WTC11 (cell line): ENCODE measurements around the gene HEBP1. TPM values are rescaled to one million over a fixed set of nuclear protein-coding genes. Genes with fewer than 3 reads are reported as not detected.

Experiments used
- ATAC-seq: fragments of 200-7000 bp; cut with Tn5 transposase; 2 replicates; pipeline ENCODE4 v1.10.0; 2021; ENCODE audit warnings: mild to moderate bottlenecking, moderate library complexity
- CTCF ChIA-PET: fragments of 300-600 bp; sonication (Branson Sonifier 250); formaldehyde crosslinking; loops from one replicate; lab custom pipeline; 2021; ENCODE audit warnings: antibody characterized with exemption; lab: Charles Lee
- POLR2A ChIA-PET: fragments of 350-600 bp; sonication (Branson Sonifier 250); formaldehyde crosslinking; loops from one replicate; lab custom pipeline; 2021; ENCODE audit warnings: antibody characterized with exemption; lab: Charles Lee
- DNase-seq: peaks from one replicate; pipeline ENCODE4 v3.0.0; 2021; ENCODE audit warnings: low spot score
- H3K27ac Mint-ChIP-seq: 2 replicates; pipeline ENCODE4 v1.8.0; 2021; ENCODE audit warnings: mixed read lengths
- H3K27me3 Mint-ChIP-seq: 2 replicates; pipeline ENCODE4 v1.8.0; 2021; ENCODE audit warnings: low read depth, mild to moderate bottlenecking, moderate library complexity, mixed read lengths
- H3K36me3 Mint-ChIP-seq: 2 replicates; pipeline ENCODE4 v1.8.0; 2021; ENCODE audit warnings: mixed read lengths
- H3K4me1 Mint-ChIP-seq: 2 replicates; pipeline ENCODE4 v1.8.0; 2022; ENCODE audit warnings: mixed read lengths
- H3K4me3 Mint-ChIP-seq: 2 replicates; pipeline ENCODE4 v1.8.0; 2021; ENCODE audit warnings: mild to moderate bottlenecking, moderate library complexity, mixed read lengths
- H3K9me3 Mint-ChIP-seq: 2 replicates; pipeline ENCODE4 v1.8.0; 2021; ENCODE audit warnings: mixed read lengths
- AFF4 ChIP-seq: sonication (generic); formaldehyde crosslinking; IDR thresholded peaks from 2 replicates; pipeline ENCODE4 v1.8.1; 2023; ENCODE audit warnings: mild to moderate bottlenecking, missing genetic modification reagents, borderline replicate concordance
- AR ChIP-seq: fragments of 250-450 bp; sonication (Bioruptor Pico); IDR thresholded peaks from 2 replicates; pipeline ENCODE4 v1.9.0; 2021; ENCODE audit warnings: mild to moderate bottlenecking
- ELF4 ChIP-seq: sonication (generic); formaldehyde crosslinking; IDR thresholded peaks from 2 replicates; pipeline ENCODE4 v1.8.1; 2022; ENCODE audit warnings: low read depth, mild to moderate bottlenecking, moderate library complexity, missing genetic modification reagents
- GABPB1 ChIP-seq: sonication (generic); formaldehyde crosslinking; IDR thresholded peaks from 2 replicates; pipeline ENCODE4 v1.8.1; 2023; ENCODE audit warnings: mild to moderate bottlenecking, missing genetic modification reagents
- HMGA2 ChIP-seq: fragments of 250-450 bp; sonication (Bioruptor Pico); IDR thresholded peaks from 2 replicates; pipeline ENCODE4 v1.4.0; 2021; ENCODE audit warnings: mild to moderate bottlenecking, moderate library complexity
- KAT7 ChIP-seq: sonication (generic); formaldehyde crosslinking; IDR thresholded peaks from 2 replicates; pipeline ENCODE4 v1.8.1; 2023; ENCODE audit warnings: missing genetic modification reagents, mild to moderate bottlenecking, borderline replicate concordance
- MXD4 ChIP-seq: fragments of 250-450 bp; sonication (Bioruptor Pico); IDR thresholded peaks from 2 replicates; pipeline ENCODE4 v1.8.0; 2021; ENCODE audit warnings: mild to moderate bottlenecking, moderate library complexity, borderline replicate concordance
- NFATC4 ChIP-seq: fragments of 250-450 bp; sonication (Bioruptor Pico); IDR thresholded peaks from 2 replicates; pipeline ENCODE4 v1.9.0; 2021; ENCODE audit warnings: mild to moderate bottlenecking
- NR2C2 ChIP-seq: sonication (generic); formaldehyde crosslinking; IDR thresholded peaks from 2 replicates; pipeline ENCODE4 v1.8.0; 2022; ENCODE audit warnings: mild to moderate bottlenecking, missing genetic modification reagents
- ZBTB43 ChIP-seq: sonication (generic); formaldehyde crosslinking; IDR thresholded peaks from 2 replicates; pipeline ENCODE4 v1.8.1; 2023; ENCODE audit warnings: mild to moderate bottlenecking, missing genetic modification reagents
- ZNF232 ChIP-seq: sonication (generic); formaldehyde crosslinking; IDR thresholded peaks from 2 replicates; pipeline ENCODE4 v1.8.0; 2022; ENCODE audit warnings: mild to moderate bottlenecking, missing genetic modification reagents
- ZNF396 ChIP-seq: fragments of 250-450 bp; sonication (Bioruptor Pico); IDR thresholded peaks from 2 replicates; pipeline ENCODE4 v1.8.0; 2021; ENCODE audit warnings: mild to moderate bottlenecking, moderate library complexity, borderline replicate concordance
- total RNA-seq: library from RNA; stranded (reverse); gene quantifications from 3 replicates; pipeline ENCODE4 v1.2.3, GENCODE V29; 2021
- TF ChIP-seq, protein P1 (sequence below): sonication (generic); formaldehyde crosslinking; conservative IDR thresholded peaks from 2 replicates; pipeline ENCODE4 v1.8.1; 2023; ENCODE audit warnings: mild to moderate bottlenecking, low read depth, missing genetic modification reagents, moderate library complexity
- TF ChIP-seq, protein P2 (sequence below): fragments of 200-600 bp; IDR thresholded peaks from 2 replicates; pipeline ENCODE4 v1.8.0; 2022; ENCODE audit warnings: antibody characterized with exemption
- TF ChIP-seq, protein P3 (sequence below): fragments of 250-450 bp; sonication (Bioruptor Pico); conservative IDR thresholded peaks from 2 replicates; pipeline ENCODE4 v1.9.0; 2021; ENCODE audit warnings: mild to moderate bottlenecking

The HEBP1 gene
- total RNA-seq, 1 experiment from 2014 or later: 61.8 TPM

GRCh38 chr12:12999271-12999958 is 650 bp downstream of the HEBP1 start (continued):
- no peak for TF ChIP-seq AFF4 (CRISPR knock-in tag)
- no peak for TF ChIP-seq HMGA2

DNA sequence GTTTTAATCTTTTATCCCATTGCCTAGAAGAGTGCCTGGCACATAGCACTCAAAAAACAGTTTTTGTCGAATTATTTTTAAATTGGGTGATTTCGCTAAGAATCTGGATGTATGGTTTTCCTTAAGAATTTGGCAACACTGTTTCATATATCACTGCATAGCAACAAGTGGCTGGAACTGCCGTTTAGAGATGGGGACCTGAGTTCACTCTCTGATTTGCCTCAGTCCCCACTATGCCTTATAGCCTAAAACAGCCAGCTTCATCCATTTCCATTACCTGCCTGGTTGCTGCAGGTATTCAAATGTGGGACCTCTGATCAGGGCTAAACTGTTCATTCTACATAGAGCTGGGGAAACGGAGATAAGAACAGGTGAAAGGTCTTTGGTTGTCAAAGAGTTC is 1.8 kb downstream of the HEBP1 start:
- peaks cover 5% of the 10 kb centered on the region; the same call in 1 of the 2 replicates for H3K9me3 Mint-ChIP-seq
- DNase-seq (no peak), ATAC-seq (no peak)
- POLR2A ChIA-PET: no interaction called here
- H3K27me3 Mint-ChIP-seq: peaks cover 20% of the 10 kb centered on the region
- no peak overlapping the region for H3K27ac Mint-ChIP-seq
- H3K4me3 Mint-ChIP-seq: no peak overlapping the region
- CTCF ChIA-PET: interaction anchor here (1.3 to 1.6 kb wide), 4 partner anchors 12 to 214 kb away, joined by 3 to 6 read pairs (median 4); no protein-coding TSS in a partner anchor
- peaks cover 11% of the 10 kb centered on the region for H3K36me3 Mint-ChIP-seq
- H3K4me1 Mint-ChIP-seq: peaks cover 50% of the 10 kb centered on the region
- TF ChIP-seq ZBTB43 (CRISPR knock-in tag): no peak
- TF ChIP-seq AR (CRISPR knock-in tag): no peak
- no peak for TF ChIP-seq AFF4 (CRISPR knock-in tag)
- TF ChIP-seq KAT7: no peak
- no peak for TF ChIP-seq ZNF232
- TF ChIP-seq NFATC4: no peak
- TF ChIP-seq, protein P1, sequence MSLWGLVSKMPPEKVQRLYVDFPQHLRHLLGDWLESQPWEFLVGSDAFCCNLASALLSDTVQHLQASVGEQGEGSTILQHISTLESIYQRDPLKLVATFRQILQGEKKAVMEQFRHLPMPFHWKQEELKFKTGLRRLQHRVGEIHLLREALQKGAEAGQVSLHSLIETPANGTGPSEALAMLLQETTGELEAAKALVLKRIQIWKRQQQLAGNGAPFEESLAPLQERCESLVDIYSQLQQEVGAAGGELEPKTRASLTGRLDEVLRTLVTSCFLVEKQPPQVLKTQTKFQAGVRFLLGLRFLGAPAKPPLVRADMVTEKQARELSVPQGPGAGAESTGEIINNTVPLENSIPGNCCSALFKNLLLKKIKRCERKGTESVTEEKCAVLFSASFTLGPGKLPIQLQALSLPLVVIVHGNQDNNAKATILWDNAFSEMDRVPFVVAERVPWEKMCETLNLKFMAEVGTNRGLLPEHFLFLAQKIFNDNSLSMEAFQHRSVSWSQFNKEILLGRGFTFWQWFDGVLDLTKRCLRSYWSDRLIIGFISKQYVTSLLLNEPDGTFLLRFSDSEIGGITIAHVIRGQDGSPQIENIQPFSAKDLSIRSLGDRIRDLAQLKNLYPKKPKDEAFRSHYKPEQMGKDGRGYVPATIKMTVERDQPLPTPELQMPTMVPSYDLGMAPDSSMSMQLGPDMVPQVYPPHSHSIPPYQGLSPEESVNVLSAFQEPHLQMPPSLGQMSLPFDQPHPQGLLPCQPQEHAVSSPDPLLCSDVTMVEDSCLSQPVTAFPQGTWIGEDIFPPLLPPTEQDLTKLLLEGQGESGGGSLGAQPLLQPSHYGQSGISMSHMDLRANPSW (CRISPR knock-in tag): no peak
- TF ChIP-seq, protein P2, sequence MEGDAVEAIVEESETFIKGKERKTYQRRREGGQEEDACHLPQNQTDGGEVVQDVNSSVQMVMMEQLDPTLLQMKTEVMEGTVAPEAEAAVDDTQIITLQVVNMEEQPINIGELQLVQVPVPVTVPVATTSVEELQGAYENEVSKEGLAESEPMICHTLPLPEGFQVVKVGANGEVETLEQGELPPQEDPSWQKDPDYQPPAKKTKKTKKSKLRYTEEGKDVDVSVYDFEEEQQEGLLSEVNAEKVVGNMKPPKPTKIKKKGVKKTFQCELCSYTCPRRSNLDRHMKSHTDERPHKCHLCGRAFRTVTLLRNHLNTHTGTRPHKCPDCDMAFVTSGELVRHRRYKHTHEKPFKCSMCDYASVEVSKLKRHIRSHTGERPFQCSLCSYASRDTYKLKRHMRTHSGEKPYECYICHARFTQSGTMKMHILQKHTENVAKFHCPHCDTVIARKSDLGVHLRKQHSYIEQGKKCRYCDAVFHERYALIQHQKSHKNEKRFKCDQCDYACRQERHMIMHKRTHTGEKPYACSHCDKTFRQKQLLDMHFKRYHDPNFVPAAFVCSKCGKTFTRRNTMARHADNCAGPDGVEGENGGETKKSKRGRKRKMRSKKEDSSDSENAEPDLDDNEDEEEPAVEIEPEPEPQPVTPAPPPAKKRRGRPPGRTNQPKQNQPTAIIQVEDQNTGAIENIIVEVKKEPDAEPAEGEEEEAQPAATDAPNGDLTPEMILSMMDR: no peak
- no peak for TF ChIP-seq HMGA2
- TF ChIP-seq, protein P3, sequence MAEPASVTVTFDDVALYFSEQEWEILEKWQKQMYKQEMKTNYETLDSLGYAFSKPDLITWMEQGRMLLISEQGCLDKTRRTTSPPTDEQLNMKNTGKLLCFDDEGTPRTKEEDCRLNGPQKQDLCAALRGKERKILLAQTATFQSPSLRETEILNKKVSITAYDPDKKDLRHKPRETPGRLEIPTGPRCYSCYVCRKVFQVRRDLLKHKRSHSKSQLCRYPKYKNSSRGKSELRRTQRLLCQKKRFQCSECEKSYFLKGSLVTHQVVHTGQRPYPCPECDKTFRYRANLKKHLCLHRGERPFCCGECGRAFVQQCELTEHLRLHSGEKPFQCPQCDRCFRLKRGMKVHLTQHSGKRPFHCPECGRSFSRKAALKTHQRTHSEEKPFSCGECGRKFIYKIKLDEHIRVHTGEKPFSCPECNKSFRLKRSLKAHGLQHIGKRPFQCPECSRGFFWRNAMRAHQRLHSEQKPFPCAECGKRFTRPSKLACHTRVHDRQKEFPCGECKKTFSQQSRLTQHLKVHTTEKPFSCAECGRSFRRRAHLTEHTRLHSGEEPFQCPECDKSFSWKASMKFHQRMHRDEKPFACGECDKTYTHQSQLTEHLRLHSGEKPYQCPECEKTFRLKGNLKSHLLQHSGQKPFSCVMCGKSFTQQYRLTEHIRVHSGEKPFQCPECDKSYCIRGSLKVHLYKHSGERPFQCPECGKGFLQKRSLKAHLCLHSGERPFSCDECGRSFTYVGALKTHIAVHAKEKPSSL (CRISPR knock-in tag): no peak
- TF ChIP-seq MXD4: no peak
- TF ChIP-seq ZNF396: no peak
- TF ChIP-seq ELF4: no peak
- no peak for TF ChIP-seq NR2C2 (CRISPR knock-in tag)
- TF ChIP-seq GABPB1 (CRISPR knock-in tag): no peak
